CD4-positive, alpha-beta memory T cell (primary cell): Measurements from ENCODE around the gene ANKRD39. TPM values are rescaled to one million over a fixed set of nuclear protein-coding genes. Genes with fewer than 3 reads are reported as not detected.

Experiments used
- CTCF ChIA-PET: fragments of 350-600 bp; sonication (Branson Sonifier 250); formaldehyde crosslinking; loops from one replicate; lab custom pipeline; 2021; ENCODE audit warnings: inconsistent platforms; ENCODE audit not compliant: partially characterized antibody; lab: Charles Lee
- POLR2A ChIA-PET: fragments of 350-600 bp; sonication (Branson Sonifier 250); formaldehyde crosslinking; loops from one replicate; lab custom pipeline; 2021; ENCODE audit not compliant: partially characterized antibody; lab: Charles Lee
- DNase-seq, 5 donors: peaks; one replicate each; pipeline versions ENCODE4 v3.0.0 to v3.0.0-alpha.2; 2020 to 2022; ENCODE audit warnings: mixed read lengths in 1 of 5
- H3K27ac ChIP-seq: one replicate; pipeline ENCODE4 v1.7.0; 2013; ENCODE audit warnings: low read depth, low read length
- H3K27me3 ChIP-seq: 2 replicates; pipeline ENCODE4 v1.7.0; 2013; ENCODE audit warnings: mild to moderate bottlenecking, low read length, moderate library complexity; ENCODE audit not compliant: insufficient read depth
- H3K36me3 ChIP-seq: 2 replicates; pipeline ENCODE4 v1.7.0; 2013; ENCODE audit warnings: mild to moderate bottlenecking, low read length, moderate library complexity; ENCODE audit not compliant: insufficient read depth
- H3K4me1 ChIP-seq: 2 replicates; pipeline ENCODE4 v1.7.0; 2013; ENCODE audit warnings: mild to moderate bottlenecking, low read length, moderate library complexity; ENCODE audit not compliant: insufficient read depth
- H3K4me3 ChIP-seq, 2 donors: one replicate each; pipeline ENCODE4 v1.7.0; 2013; ENCODE audit warnings: low read length in 2 of 2, mild to moderate bottlenecking in 1 of 2
- H3K9me3 ChIP-seq, 2 donors: one replicate each; pipeline ENCODE4 v1.7.0; 2013; ENCODE audit warnings: low read length in 2 of 2, control low read depth in 1 of 2; ENCODE audit not compliant: control insufficient read depth in 1 of 2
- H3K27ac Mint-ChIP-seq, 7 donors: one replicate each; pipeline ENCODE4 v1.8.0; 2020 to 2021; ENCODE audit warnings: mixed read lengths in 7 of 7, mild to moderate bottlenecking in 6 of 7, inconsistent platforms in 3 of 7, moderate library complexity in 3 of 7
- H3K27me3 Mint-ChIP-seq, 2 donors: one replicate each; pipeline ENCODE4 v1.8.0; 2020 to 2021; ENCODE audit warnings: mixed read lengths in 2 of 2
- H3K36me3 Mint-ChIP-seq, 2 donors: one replicate each; pipeline ENCODE4 v1.8.0; 2020 to 2021; ENCODE audit warnings: mixed read lengths in 2 of 2, inconsistent platforms in 1 of 2, mild to moderate bottlenecking in 1 of 2
- H3K4me1 Mint-ChIP-seq, 4 donors: one replicate each; pipeline ENCODE4 v1.8.0; 2020 to 2021; ENCODE audit warnings: mixed read lengths in 4 of 4, mild to moderate bottlenecking in 1 of 4
- H3K4me3 Mint-ChIP-seq, 8 donors: one replicate each; pipeline ENCODE4 v1.8.0; 2020 to 2021; ENCODE audit warnings: mixed read lengths in 8 of 8, mild to moderate bottlenecking in 7 of 8, moderate library complexity in 6 of 8, inconsistent platforms in 3 of 8
- H3K9me3 Mint-ChIP-seq, 8 donors: one replicate each; pipeline ENCODE4 v1.8.0; 2020 to 2021; ENCODE audit warnings: mixed read lengths in 8 of 8, mild to moderate bottlenecking in 5 of 8, inconsistent platforms in 3 of 8, moderate library complexity in 1 of 8
- intact Hi-C: fragments of 100-400 bp; cut with micrococcal nuclease; formaldehyde crosslinking; loops from one replicate; pipeline ENCODE4 v1.15.1; 2023
- polyA plus RNA-seq, 2 donors: library from polyadenylated mRNA; unstranded; fragments of 300-500 nt; fragmentation: Illumina TruSeq; gene quantifications; one replicate each; pipeline ENCODE4 v1.2.3, GENCODE V29; 2021
- total RNA-seq, 2 experiments: library from RNA; stranded (reverse); gene quantifications; one replicate each; pipeline ENCODE4 v1.2.3, GENCODE V29; 2021

The ANKRD39 gene
- total and polyA plus RNA-seq, 4 experiments from 2014 or later: 18.7 to 42.5 (median 24.4) TPM

DNA sequence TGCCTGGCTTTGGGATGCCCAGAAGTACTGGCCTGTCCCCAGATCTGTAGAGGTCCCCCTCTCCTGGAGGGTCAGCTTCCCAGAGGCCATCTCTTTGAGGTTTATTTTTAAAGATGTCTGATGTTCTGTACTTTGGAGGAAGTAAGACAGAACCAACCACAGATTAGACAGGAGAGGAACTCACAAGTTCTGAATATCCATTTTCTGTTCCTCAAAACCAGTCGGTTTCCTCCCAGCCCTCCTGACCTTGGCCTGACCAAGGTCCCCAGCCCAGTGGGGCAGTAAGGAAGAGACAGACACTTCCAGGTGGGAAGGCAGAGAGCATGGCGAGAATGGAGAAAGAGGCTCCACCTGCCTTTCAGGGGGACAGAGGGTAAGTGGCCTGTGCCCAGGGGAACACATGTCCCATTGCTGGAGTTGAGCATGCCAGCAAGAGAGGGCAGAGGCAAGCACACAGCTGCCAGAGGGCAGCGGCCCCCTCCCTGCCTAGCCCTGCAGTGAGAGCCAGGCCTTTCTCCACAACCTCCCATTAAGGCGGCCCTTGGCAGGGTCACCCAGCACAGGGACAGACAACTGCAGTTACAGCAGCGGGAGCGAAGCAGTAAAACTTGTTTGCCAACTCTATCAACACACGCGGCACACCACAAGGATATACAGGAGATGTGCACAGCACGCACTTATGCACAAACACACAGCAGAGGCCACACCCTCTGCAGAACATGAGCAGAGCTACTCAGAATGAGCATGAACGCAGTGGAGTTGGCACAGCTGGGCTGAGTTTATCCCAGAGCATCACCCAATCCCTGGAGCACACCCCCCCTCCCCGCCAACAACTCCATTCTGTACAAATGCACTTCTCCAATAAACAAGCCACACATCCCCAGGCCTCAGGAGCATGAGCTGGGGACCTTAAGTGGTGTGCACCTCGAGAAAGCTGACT, 30.5 kb upstream of the ANKRD39 start:
- no peaks in the 10 kb centered on the region for H3K27me3 Mint-ChIP-seq
- H3K27ac Mint-ChIP-seq: peak overlapping the region in 4 of 7 donors; percentile 50 to 86 (median 78)
- Histone ChIP-seq H3K27me3 (no peaks in the 10 kb centered on the region), H3K27ac (no peak overlapping the region), H3K36me3 (no peaks in the 10 kb centered on the region), H3K9me3 (no peaks in the 10 kb centered on the region), H3K4me1 (peaks cover 30% of the 10 kb centered on the region), H3K4me3 (no peak overlapping the region)
- CTCF ChIA-PET: interaction anchor here (1.3 kb wide), 3 partner anchors 16 to 30 kb away, joined by 3 read pairs; partner anchors contain the start of gene ANKRD39
- H3K4me3 Mint-ChIP-seq: no peak overlapping the region
- peaks cover 30 to 46% (median 36%) of the 10 kb centered on the region in 4 donors for H3K4me1 Mint-ChIP-seq
- intact Hi-C loops: no loop called here
- DNase-seq: no peak
- peaks cover 0 to 1% (median 0%) of the 10 kb centered on the region in 8 donors for H3K9me3 Mint-ChIP-seq
- H3K36me3 Mint-ChIP-seq: no peaks in the 10 kb centered on the region
- POLR2A ChIA-PET: interaction anchor here (0.7 to 8.9 kb wide), 8 partner anchors 7 to 72 kb away, joined by 3 to 50 read pairs (median 4); partner anchors contain the start of genes ANKRD39 and CNNM3

DNA sequence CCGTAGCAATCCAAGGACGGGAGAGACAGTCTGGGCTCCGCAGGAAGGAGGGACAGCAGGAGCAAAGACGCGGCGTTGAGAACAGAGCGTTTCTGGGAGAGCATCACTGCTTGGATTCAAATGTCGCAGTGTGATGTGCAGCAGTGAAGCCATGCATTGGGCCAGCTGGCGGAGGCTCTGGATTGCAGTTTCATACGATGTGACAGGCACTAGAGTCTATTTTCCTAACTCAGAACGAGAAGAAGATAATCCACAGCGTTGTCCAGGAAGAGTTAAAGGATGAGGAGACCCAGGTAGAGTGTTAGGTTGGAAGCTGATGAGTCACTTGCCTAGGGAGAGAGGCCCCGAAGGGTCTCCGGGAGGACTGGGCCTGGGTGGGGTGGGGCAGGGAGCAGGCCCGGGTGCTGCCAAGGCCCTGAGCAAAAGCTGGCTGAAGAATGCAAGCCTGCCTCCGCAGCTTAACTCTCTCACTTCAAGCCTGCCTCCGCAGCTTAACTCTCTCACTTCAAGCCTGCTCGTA, 29.7 kb upstream of the ANKRD39 start:
- intact Hi-C loops: no loop called here
- Mint-ChIP-seq H3K27ac (peak overlapping the region in 2 of 7 donors; percentile 19 to 61), H3K36me3 (no peaks in the 10 kb centered on the region), H3K4me1 (peaks cover 26 to 38% (median 31%) of the 10 kb centered on the region in 4 donors), H3K4me3 (no peak overlapping the region), H3K9me3 (peaks cover 0 to 1% (median 0%) of the 10 kb centered on the region in 8 donors), H3K27me3 (no peaks in the 10 kb centered on the region)
- DNase-seq: no peak
- H3K4me1 ChIP-seq: peaks cover 26% of the 10 kb centered on the region
- no peak overlapping the region for H3K27ac ChIP-seq
- no peaks in the 10 kb centered on the region for H3K36me3 ChIP-seq
- H3K4me3 ChIP-seq: no peak overlapping the region
- ChIA-PET POLR2A (interaction anchor here (0.7 to 8.9 kb wide), 5 partner anchors 8 to 48 kb away, joined by 3 to 50 read pairs (median 5); partner anchors contain the start of gene ANKRD39), CTCF (interaction anchor here (1.3 to 2.6 kb wide), 4 partner anchors 15 to 64 kb away, joined by 3 to 12 read pairs (median 4); partner anchors contain the start of gene ANKRD39)
- H3K9me3 ChIP-seq: no peaks in the 10 kb centered on the region
- no peaks in the 10 kb centered on the region for H3K27me3 ChIP-seq

DNA sequence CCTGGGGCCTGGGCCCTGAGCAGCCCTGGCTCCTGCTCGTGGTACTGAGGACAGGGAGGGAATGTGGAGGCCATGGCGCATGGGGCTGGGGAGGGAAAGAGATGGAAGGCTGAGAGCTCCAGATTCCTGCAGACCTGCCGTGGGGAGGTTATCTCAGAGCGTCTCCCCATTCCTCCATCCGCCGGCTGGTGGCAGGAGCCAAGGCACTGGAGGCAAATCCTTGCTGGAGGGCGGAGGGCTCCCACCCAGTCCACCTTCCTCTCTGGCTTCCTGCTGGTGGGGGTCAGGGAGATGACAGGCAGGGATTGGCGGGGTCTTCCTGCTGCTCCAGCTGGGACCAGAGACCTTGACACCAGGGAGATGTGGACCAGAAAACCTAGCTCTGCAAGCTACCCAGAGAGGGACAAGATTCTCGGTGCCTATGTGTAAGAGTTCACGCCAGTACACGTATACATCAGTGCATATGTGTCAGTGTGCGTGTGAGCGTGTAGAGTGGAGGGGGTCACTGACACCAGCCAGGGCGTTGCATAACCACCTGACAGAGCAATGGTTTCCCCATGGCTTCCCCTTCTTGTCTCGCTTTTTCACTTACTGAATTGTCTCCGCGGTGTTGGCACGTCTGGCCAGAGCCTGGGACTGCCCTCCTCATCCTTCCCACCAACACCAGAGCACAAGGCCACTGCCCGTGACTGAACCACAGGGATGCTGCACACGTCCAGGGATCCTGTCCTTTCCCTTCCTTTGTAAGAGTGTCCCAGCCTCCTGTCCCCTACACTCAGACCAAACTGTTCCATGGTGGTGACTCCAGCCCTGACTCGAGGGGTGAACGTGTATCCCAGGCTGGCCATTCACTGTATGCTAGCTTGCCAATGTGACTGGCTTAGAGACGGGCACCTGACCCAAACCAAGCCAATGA, 27.9 kb upstream of the ANKRD39 start:
- Mint-ChIP-seq H3K4me3 (no peak overlapping the region), H3K27ac (no peak overlapping the region), H3K4me1 (peaks cover 12 to 19% (median 17%) of the 10 kb centered on the region in 4 donors), H3K9me3 (peaks cover 0 to 1% (median 0%) of the 10 kb centered on the region in 8 donors), H3K36me3 (no peaks in the 10 kb centered on the region), H3K27me3 (no peaks in the 10 kb centered on the region)
- H3K9me3 ChIP-seq: no peaks in the 10 kb centered on the region
- no peaks in the 10 kb centered on the region for H3K36me3 ChIP-seq
- H3K27ac ChIP-seq: no peak overlapping the region
- H3K4me3 ChIP-seq: no peak overlapping the region
- H3K27me3 ChIP-seq: no peaks in the 10 kb centered on the region
- ChIA-PET POLR2A (interaction anchor here (1.0 to 8.9 kb wide), 3 partner anchors 10 to 28 kb away, joined by 4 to 50 read pairs (median 9); no protein-coding TSS in a partner anchor), CTCF (interaction anchor here (1.2 to 2.6 kb wide), 3 partner anchors 15 to 67 kb away, joined by 3 to 12 read pairs (median 6); no protein-coding TSS in a partner anchor)
- peaks cover 8% of the 10 kb centered on the region for H3K4me1 ChIP-seq
- intact Hi-C loops: no loop called here
- DNase-seq: no peak

DNA sequence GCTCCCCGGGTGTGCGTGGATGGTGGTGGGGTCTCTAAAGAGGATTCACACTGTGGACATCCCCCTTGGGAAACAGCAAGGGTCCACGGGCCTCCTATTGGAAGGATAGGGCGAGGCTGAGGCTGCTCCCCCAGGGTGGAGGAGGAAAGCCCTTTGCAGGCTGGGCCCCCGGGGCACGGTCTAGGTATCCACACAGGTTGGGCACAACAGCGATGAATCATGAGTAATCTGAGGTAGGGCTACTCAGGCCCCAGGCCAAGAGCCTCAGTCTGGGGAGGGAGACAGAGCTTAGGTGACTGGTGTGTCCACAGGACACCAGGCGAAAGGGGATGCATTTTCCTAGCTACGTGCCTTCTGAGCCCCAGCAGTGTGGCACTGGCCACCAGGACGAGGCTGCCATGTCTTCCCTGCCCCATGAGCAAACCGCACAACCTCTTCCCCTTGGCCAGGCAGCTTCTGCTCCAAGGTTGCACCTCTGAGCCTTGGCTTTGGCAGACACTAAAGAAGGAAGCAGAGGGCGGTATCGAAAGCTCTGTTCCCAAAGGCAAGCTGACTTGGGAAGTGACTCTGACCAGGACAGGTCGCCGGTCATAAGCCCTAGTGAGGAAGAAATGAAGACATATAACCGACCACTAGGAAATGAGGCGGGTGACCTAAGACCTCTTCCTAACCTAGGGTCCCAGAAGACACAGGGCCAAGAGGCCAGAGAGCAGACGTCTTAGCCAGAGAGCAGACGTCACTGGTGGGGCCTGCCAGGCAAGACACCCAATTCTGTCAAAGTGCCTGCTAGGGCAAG, 26.7 kb upstream of the ANKRD39 start:
- Histone ChIP-seq H3K36me3 (no peaks in the 10 kb centered on the region), H3K4me1 (peaks cover 5% of the 10 kb centered on the region), H3K9me3 (no peaks in the 10 kb centered on the region), H3K27me3 (no peaks in the 10 kb centered on the region), H3K27ac (no peak overlapping the region), H3K4me3 (no peak overlapping the region)
- CTCF ChIA-PET: interaction anchor here (1.2 kb wide), 2 partner anchors 12 to 26 kb away, joined by 3 to 5 read pairs; partner anchors contain the start of gene ANKRD39
- POLR2A ChIA-PET: interaction anchor here (1.0 to 2.5 kb wide), 4 partner anchors 12 to 67 kb away, joined by 3 to 9 read pairs (median 4); no protein-coding TSS in a partner anchor
- no peaks in the 10 kb centered on the region for H3K27me3 Mint-ChIP-seq
- H3K36me3 Mint-ChIP-seq: no peaks in the 10 kb centered on the region
- intact Hi-C loops: no loop called here
- H3K27ac Mint-ChIP-seq: peak overlapping the region in 1 of 7 donors; percentile 17
- DNase-seq: no peak
- no peak overlapping the region for H3K4me3 Mint-ChIP-seq
- peaks cover 0 to 1% (median 0%) of the 10 kb centered on the region in 8 donors for H3K9me3 Mint-ChIP-seq
- H3K4me1 Mint-ChIP-seq: peaks cover 6 to 17% (median 12%) of the 10 kb centered on the region in 4 donors

DNA sequence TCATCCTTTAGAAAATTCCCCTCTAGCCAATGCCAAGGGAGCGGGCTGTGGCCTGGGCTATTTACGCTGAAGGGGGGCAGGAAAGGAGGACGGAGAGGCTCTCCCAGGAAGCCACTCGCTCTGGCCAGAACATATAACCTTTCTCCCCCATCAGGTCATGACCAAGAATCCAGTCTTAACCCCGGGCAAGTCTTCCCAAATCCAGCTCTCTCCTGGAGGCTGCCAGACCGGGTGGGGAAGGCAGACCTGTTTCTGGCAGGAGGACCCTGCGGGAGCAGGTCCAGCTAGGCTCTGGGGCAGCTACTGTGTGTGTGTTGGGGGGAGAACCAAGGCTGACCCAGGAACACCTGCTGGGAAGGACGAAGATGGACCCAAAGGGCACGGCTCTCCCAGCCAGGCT, 25.5 kb upstream of the ANKRD39 start:
- Mint-ChIP-seq H3K27ac (no peak overlapping the region), H3K4me1 (peaks cover 4 to 13% (median 8%) of the 10 kb centered on the region in 4 donors), H3K4me3 (no peak overlapping the region), H3K36me3 (no peaks in the 10 kb centered on the region), H3K27me3 (no peaks in the 10 kb centered on the region), H3K9me3 (peaks cover 0 to 1% (median 0%) of the 10 kb centered on the region in 8 donors)
- Histone ChIP-seq H3K27me3 (no peaks in the 10 kb centered on the region), H3K4me1 (peaks cover 2% of the 10 kb centered on the region), H3K36me3 (no peaks in the 10 kb centered on the region), H3K4me3 (no peak overlapping the region), H3K9me3 (no peaks in the 10 kb centered on the region), H3K27ac (no peak overlapping the region)
- intact Hi-C loops: no loop called here
- CTCF ChIA-PET: no interaction called here
- DNase-seq: no peak
- POLR2A ChIA-PET: interaction anchor here (1.3 to 2.5 kb wide), 2 partner anchors 21 to 30 kb away, joined by 3 to 9 read pairs; no protein-coding TSS in a partner anchor

DNA sequence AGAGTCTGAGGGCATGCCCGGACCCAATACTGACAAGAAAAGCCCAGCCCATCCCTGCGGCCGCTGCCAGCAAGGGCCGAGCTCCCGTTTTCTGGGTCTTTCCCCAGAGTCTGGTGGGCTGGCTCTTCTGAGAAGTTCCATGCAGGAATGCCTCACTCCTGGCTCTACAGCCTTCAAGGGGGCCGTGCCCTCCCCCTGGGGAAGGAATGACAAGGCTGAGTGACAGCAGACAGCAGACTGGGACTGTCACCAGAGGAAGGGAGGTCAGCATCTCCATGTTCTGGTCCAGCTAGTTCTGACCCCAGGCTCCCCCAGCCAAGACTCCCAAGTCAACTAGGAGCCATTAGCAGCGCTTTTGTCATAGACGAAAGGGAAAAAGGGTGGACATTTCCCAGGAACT, 25.1 kb upstream of the ANKRD39 start:
- no peak overlapping the region for H3K4me3 Mint-ChIP-seq
- H3K27me3 Mint-ChIP-seq: no peaks in the 10 kb centered on the region
- no peaks in the 10 kb centered on the region for H3K27me3 ChIP-seq
- no peaks in the 10 kb centered on the region for H3K9me3 ChIP-seq
- no peaks in the 10 kb centered on the region for H3K36me3 ChIP-seq
- intact Hi-C loops: no loop called here
- H3K36me3 Mint-ChIP-seq: no peaks in the 10 kb centered on the region
- H3K9me3 Mint-ChIP-seq: peaks cover 0 to 1% (median 0%) of the 10 kb centered on the region in 8 donors
- ChIA-PET POLR2A (interaction anchor here (0.8 to 2.5 kb wide), 2 partner anchors 25 to 31 kb away, joined by 3 to 9 read pairs; partner anchors contain the start of gene ANKRD39), CTCF (no interaction called here)
- H3K4me3 ChIP-seq: no peak overlapping the region
- no peak for DNase-seq
- H3K27ac ChIP-seq: no peak overlapping the region
- no peaks in the 10 kb centered on the region for H3K4me1 ChIP-seq
- H3K4me1 Mint-ChIP-seq: peaks cover under 1 to 9% (median 5%) of the 10 kb centered on the region in 4 donors
- H3K27ac Mint-ChIP-seq: no peak overlapping the region
